ENCODE data around the gene CLC. TPM values are rescaled to one million over a fixed set of nuclear protein-coding genes. Genes with fewer than 3 reads are reported as not detected.

The CLC gene
- total RNA-seq, 3 donors from 2014 or later: 1.2 TPM; not detected in 2

DNA sequence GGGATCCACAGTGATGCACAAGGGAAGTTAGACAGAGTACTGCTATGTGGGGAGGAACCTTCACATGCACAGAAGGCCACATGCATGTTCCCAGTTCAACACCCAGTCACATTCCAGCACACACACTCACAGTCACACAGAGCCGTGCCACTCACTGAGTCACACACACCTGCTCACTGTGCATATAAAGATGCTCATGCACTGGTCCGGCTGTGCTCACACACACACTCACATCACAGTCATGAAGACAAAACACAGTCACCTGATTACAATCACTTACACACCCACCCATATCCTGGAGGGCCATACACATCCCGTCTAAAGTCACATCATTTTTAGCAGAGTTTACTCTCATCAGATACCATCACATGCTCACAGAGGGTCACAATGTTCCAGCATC is 478 bp downstream of the CLC start:
- no peaks in the 10 kb centered on the region for H3K9me3 ChIP-seq
- DNase-seq (no peak), ATAC-seq (no peak)
- H3K4me3 ChIP-seq: no peak overlapping the region
- intact Hi-C loops (cut with DNase I, micrococcal nuclease): no loop called here
- H3K4me1 ChIP-seq (ENCODE audit: low read depth): no peaks in the 10 kb centered on the region
- TF ChIP-seq, protein P1, sequence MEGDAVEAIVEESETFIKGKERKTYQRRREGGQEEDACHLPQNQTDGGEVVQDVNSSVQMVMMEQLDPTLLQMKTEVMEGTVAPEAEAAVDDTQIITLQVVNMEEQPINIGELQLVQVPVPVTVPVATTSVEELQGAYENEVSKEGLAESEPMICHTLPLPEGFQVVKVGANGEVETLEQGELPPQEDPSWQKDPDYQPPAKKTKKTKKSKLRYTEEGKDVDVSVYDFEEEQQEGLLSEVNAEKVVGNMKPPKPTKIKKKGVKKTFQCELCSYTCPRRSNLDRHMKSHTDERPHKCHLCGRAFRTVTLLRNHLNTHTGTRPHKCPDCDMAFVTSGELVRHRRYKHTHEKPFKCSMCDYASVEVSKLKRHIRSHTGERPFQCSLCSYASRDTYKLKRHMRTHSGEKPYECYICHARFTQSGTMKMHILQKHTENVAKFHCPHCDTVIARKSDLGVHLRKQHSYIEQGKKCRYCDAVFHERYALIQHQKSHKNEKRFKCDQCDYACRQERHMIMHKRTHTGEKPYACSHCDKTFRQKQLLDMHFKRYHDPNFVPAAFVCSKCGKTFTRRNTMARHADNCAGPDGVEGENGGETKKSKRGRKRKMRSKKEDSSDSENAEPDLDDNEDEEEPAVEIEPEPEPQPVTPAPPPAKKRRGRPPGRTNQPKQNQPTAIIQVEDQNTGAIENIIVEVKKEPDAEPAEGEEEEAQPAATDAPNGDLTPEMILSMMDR (IDR thresholded peaks at IDR 0.05): no peak
- no peaks in the 10 kb centered on the region for H3K36me3 ChIP-seq (ENCODE audit: low read depth)

DNA sequence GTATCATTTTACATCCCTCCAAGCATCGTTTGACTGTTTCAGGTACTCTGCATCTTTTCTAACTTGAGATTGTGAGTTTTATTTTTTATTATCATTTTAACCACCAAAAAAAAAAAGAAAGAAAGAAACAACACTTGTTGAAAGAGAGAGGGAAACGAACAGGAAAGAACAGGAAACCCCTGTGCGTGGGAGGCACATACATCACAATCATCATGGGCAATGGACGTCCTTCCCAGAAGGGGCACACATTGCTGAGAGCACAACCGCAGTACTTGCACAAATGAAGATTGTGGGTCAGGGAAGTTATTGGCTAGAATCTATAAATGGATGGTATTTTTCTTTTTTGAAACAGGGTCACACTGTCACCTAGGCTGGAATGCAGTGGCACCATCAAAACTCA is 1.7 kb downstream of the CLC start:
- no peaks in the 10 kb centered on the region for H3K4me1 ChIP-seq (ENCODE audit: low read depth)
- H3K9me3 ChIP-seq: no peaks in the 10 kb centered on the region
- TF ChIP-seq, protein P1 (IDR thresholded peaks at IDR 0.05): no peak
- no peak for DNase-seq
- H3K4me3 ChIP-seq: no peak overlapping the region
- intact Hi-C loops (cut with DNase I, micrococcal nuclease): no loop called here
- no peak for ATAC-seq
- no peaks in the 10 kb centered on the region for H3K36me3 ChIP-seq (ENCODE audit: low read depth)

DNA sequence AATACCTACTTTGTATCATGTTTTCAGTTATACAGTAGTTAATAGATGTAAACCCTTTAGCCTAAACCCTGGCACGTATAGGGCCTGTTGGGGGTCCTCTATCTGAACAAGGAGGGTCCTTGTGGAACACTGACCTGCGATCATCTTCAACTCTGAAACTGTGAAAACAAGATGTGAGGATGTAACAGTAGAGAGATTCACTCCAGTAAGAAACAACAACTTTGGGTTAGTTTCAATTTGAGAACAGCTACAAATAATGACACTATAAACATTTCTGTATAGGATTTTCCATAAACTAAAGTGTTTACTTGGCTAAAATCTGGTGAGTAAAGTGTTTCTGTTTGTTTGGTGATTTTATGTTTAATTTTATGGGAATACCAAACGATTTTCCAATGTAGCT is 2.1 kb downstream of the CLC start:
- intact Hi-C loops (cut with DNase I, micrococcal nuclease): no loop called here
- H3K9me3 ChIP-seq: no peaks in the 10 kb centered on the region
- H3K4me3 ChIP-seq: no peak overlapping the region
- ATAC-seq (no peak), DNase-seq (no peak)
- no peaks in the 10 kb centered on the region for H3K4me1 ChIP-seq (ENCODE audit: low read depth)
- no peaks in the 10 kb centered on the region for H3K36me3 ChIP-seq (ENCODE audit: low read depth)
- TF ChIP-seq, protein P1 (IDR thresholded peaks at IDR 0.05): no peak

DNA sequence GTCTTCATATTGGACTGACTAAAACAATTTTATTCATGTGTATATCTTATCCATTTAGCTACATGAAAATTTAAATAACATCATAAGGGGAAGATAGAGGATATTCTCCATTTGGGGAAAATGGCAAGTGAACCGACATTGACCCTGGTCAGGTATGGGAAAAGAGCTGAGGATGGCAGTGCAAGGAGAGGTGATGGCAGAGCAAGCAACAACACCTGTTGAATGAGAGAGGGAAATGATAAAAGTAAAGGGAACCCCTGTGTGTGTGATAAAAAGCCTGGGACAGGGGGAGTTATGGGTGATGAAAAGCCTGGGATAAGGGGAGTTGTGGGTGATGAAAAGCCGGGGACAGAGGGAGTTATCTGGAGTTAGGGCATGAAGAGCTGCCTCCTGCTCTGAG is 4.0 kb downstream of the CLC start:
- TF ChIP-seq, protein P1 (IDR thresholded peaks at IDR 0.05): no peak
- intact Hi-C loops (cut with DNase I, micrococcal nuclease): no loop called here
- Histone ChIP-seq H3K9me3 (no peaks in the 10 kb centered on the region), H3K4me1 (ENCODE audit: low read depth) (no peaks in the 10 kb centered on the region), H3K4me3 (no peak overlapping the region), H3K36me3 (ENCODE audit: low read depth) (no peaks in the 10 kb centered on the region)
- ATAC-seq: no peak
- no peak for DNase-seq

DNA sequence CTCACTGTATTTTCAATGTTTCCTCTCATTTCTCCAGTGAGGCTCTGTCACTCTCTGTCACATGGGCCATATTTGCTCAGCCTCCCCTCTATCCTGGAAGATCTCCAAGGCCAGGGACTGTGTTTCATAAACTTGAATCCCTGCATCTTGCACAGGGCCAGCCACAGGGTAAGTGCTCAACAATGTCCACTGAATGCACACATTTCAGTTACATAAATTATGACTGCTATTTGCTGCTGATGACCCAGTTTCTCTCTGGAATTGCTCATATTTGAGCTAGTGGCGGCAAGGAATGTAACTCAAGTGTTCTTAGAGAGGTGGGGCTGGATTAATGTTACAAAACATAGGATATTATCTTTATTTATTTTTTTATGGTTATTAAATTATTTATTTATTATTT is 6.1 kb downstream of the CLC start:
- Histone ChIP-seq H3K36me3 (ENCODE audit: low read depth) (no peaks in the 10 kb centered on the region), H3K4me1 (ENCODE audit: low read depth) (no peaks in the 10 kb centered on the region), H3K9me3 (no peaks in the 10 kb centered on the region), H3K4me3 (no peak overlapping the region)
- intact Hi-C loops (cut with DNase I, micrococcal nuclease): no loop called here
- TF ChIP-seq, protein P1 (IDR thresholded peaks at IDR 0.05): no peak
- ATAC-seq (no peak), DNase-seq (no peak)

DNA sequence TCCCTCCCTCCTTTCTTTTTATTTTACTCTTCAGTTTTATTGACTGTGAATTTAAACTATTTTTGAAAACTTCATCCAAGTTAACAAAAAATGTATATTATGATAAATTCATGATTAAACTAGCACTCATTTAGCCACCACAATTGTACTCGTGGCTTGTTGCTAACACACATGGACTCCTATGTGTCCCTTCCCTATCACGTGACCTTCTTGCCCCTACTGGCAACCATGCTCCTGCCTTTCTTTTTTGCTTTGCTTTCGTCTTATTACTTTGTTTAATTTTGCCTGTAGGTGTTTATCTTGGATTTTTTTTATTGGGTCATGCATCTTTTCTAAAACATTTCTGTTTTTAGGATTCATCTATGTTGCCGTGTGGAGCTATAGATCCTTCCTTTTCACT is 8.2 kb downstream of the CLC start:
- TF ChIP-seq, protein P1 (IDR thresholded peaks at IDR 0.05): no peak
- H3K9me3 ChIP-seq: no peaks in the 10 kb centered on the region
- no peaks in the 10 kb centered on the region for H3K36me3 ChIP-seq (ENCODE audit: low read depth)
- ATAC-seq (no peak), DNase-seq (no peak)
- H3K4me3 ChIP-seq: no peak overlapping the region
- no peaks in the 10 kb centered on the region for H3K4me1 ChIP-seq (ENCODE audit: low read depth)
- intact Hi-C loops (cut with DNase I, micrococcal nuclease): no loop called here
